Neuron (in vitro differentiated cells): ENCODE measurements around the gene MTARC1.

Experiments used
- H2AFZ ChIP-seq: one replicate; pipeline ENCODE4 v1.6.1; 2013; ENCODE audit warnings: low read depth, mild to moderate bottlenecking, inconsistent platforms, low read length, moderate library complexity
- H3K27me3 ChIP-seq: one replicate; pipeline ENCODE4 v1.6.1; 2013; ENCODE audit warnings: low read length; ENCODE audit not compliant: insufficient read depth
- H3K36me3 ChIP-seq: one replicate; pipeline ENCODE4 v1.6.1; 2013; ENCODE audit warnings: low read length; ENCODE audit not compliant: insufficient read depth
- H3K4me1 ChIP-seq: one replicate; pipeline ENCODE4 v1.6.1; 2013; ENCODE audit warnings: low read length; ENCODE audit not compliant: insufficient read depth
- H3K4me3 ChIP-seq: 2 replicates; pipeline ENCODE4 v1.5.1; 2013; ENCODE audit warnings: mild to moderate bottlenecking, low read length, moderate library complexity
- H3K9me3 ChIP-seq: one replicate; pipeline ENCODE4 v1.6.1; 2013; ENCODE audit warnings: low read length

The MTARC1 gene

DNA sequence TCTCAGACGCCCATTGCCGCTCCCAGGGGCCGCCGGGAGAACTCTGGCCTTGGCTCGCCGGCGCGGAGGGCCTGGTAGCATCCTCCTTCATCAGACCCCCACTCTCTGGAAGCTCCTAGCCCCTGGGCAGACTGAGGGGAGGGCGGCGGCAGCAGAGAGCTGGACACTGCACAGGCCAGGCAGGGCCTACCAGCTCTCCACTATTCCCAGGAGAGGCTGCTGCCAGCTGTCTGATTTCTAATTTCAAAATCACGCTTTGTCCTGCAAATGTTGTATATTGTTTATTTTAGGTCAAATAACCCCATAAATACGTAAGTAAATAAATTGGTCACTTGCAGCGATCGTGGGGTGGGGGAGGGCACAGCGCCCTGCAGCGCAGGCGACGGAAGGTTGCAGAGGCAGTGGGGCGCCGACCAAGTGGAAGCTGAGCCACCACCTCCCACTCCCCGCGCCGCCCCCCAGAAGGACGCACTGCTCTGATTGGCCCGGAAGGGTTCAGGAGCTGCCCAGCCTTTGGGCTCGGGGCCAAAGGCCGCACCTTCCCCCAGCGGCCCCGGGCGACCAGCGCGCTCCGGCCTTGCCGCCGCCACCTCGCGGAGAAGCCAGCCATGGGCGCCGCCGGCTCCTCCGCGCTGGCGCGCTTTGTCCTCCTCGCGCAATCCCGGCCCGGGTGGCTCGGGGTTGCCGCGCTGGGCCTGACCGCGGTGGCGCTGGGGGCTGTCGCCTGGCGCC lies at the start of gene MTARC1:
Gene MTARC1, plus strand, starts transcription at position 577 of the 732 bp plus-strand sequence. Its CDS starts 32 bp downstream, at position 609.
- H3K36me3 ChIP-seq = no peaks in the 10 kb centered on the region
- H3K4me1 ChIP-seq = no peaks in the 10 kb centered on the region
- no peaks in the 10 kb centered on the region for H3K27me3 ChIP-seq
- H2AFZ ChIP-seq = peak within 1 kb of the TSS; percentile 95
- no peaks in the 10 kb centered on the region for H3K9me3 ChIP-seq
- peak within 1 kb of the TSS; percentile 54 for H3K4me3 ChIP-seq

DNA sequence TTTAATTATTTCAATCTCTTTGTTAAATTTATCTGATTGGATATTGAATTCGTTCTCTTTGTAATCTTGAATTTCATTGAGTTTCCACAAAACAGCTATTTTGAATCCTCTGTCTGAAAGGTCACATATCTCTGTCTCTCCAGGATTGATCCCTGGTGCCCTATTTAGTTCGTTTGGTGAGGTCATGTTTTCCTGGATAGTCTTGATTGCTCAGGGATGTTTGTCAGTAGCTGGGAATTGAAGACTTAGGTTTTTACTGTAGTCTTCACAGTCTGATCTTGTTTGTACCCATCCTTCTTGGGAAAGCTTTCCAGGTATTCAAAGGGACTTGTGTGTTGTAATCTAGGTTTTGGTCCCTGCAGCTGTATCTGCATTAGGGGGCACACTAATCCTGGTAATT lies 45.4 kb upstream of the MTARC1 start:
- Histone ChIP-seq H3K27me3 (peaks cover 4% of the 10 kb centered on the region), H3K9me3 (no peaks in the 10 kb centered on the region), H3K36me3 (no peaks in the 10 kb centered on the region), H3K4me1 (no peaks in the 10 kb centered on the region), H2AFZ (no peak overlapping the region), H3K4me3 (no peak overlapping the region)

GRCh38 chr1:220741825-220742224 lies 44.9 kb upstream of the MTARC1 start:
- no peaks in the 10 kb centered on the region for H3K9me3 ChIP-seq
- no peaks in the 10 kb centered on the region for H3K4me1 ChIP-seq
- H2AFZ ChIP-seq = no peak overlapping the region
- H3K4me3 ChIP-seq = no peak overlapping the region
- peaks cover 4% of the 10 kb centered on the region for H3K27me3 ChIP-seq
- no peaks in the 10 kb centered on the region for H3K36me3 ChIP-seq

- Histone ChIP-seq H3K4me1 (peaks cover 4% of the 10 kb centered on the region), H2AFZ (no peak overlapping the region), H3K36me3 (no peaks in the 10 kb centered on the region), H3K27me3 (peaks cover 4% of the 10 kb centered on the region), H3K9me3 (no peaks in the 10 kb centered on the region), H3K4me3 (no peak overlapping the region)
These were observed 44.2 kb upstream of the MTARC1 start for GRCh38 chr1:220742520-220742919.

- peaks cover 13% of the 10 kb centered on the region for H3K4me1 ChIP-seq
- peak overlapping the region; percentile 90 for H2AFZ ChIP-seq
- H3K27me3 ChIP-seq = peaks cover 4% of the 10 kb centered on the region
- no peaks in the 10 kb centered on the region for H3K9me3 ChIP-seq
- no peaks in the 10 kb centered on the region for H3K36me3 ChIP-seq
- H3K4me3 ChIP-seq = no peak overlapping the region
These were observed 39.9 kb upstream of the MTARC1 start for GRCh38 chr1:220746851-220747250.

DNA sequence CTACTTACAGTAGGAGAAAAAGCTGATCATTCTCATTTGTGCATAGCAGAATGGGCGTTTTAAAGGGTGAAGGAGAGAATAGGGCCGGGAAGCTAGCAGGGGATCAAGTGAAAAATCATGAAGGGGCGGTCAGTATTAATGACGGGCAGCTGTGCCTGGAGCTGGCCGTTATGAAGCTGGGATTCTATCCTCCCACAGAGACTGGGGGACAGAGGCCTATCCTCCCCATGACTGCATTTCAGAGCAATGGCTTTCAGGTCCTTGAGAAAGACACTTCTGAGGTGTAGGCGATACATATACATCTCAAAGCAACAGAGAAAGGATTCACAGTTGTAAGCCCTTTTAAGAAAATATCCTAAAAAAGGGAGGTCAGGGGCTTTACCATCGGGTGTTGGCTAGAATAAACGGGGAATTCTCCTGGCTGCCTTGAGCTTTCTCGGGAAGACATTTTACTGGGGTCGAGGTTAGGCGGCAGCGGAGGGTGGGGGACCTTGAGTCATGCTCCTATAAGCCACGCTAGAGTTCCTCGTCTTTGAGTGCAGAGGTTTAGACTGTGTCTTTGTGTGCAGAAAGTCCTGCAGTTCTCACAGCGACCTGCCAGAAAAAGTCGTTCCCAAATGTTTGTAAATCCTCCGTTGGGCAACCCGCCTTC lies 39.1 kb upstream of the MTARC1 start:
- H3K4me3 ChIP-seq = peak overlapping the region; percentile 62
- H3K4me1 ChIP-seq = peaks cover 13% of the 10 kb centered on the region
- no peaks in the 10 kb centered on the region for H3K36me3 ChIP-seq
- H3K9me3 ChIP-seq = no peaks in the 10 kb centered on the region
- peaks cover 4% of the 10 kb centered on the region for H3K27me3 ChIP-seq
- H2AFZ ChIP-seq = peak overlapping the region; percentile 90

GRCh38 chr1:220748089-220748934 lies 38.4 kb upstream of the MTARC1 start, which contains the start of gene MTARC2:
Gene MTARC2, plus strand, starts transcription at chr1:220748322. Its CDS starts 210 bp downstream, at chr1:220748532.
- H3K4me1 ChIP-seq = peaks cover 13% of the 10 kb centered on the region
- H3K9me3 ChIP-seq = no peaks in the 10 kb centered on the region
- H2AFZ ChIP-seq = peak within 1 kb of the TSS; percentile 90
- H3K36me3 ChIP-seq = no peaks in the 10 kb centered on the region
- H3K27me3 ChIP-seq = peaks cover 4% of the 10 kb centered on the region
- H3K4me3 ChIP-seq = peak within 1 kb of the TSS; percentile 62

DNA sequence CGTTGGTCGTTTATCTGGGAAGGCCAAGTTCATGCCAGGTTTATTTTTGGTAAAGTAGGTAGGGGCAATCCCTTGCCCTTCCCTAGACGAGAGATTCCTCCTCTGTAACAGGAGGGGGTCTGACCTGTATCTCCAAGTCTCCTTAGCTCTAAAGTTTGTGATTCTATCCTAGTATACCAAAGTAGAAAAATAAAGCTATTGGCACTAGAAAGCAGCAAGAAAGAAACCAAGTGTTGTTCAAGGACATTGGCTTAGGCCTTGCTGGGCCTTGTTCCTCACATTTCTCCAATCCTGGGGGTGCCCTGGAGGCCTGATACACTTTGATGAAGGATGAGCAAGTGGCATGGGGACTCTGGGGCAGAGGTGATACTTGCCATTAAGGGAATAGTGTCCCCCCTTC lies 37.8 kb upstream of the MTARC1 start:
- Histone ChIP-seq H2AFZ (peak overlapping the region; percentile 90), H3K4me3 (peak overlapping the region; percentile 62), H3K4me1 (peaks cover 13% of the 10 kb centered on the region), H3K36me3 (no peaks in the 10 kb centered on the region), H3K27me3 (no peaks in the 10 kb centered on the region), H3K9me3 (no peaks in the 10 kb centered on the region)

DNA sequence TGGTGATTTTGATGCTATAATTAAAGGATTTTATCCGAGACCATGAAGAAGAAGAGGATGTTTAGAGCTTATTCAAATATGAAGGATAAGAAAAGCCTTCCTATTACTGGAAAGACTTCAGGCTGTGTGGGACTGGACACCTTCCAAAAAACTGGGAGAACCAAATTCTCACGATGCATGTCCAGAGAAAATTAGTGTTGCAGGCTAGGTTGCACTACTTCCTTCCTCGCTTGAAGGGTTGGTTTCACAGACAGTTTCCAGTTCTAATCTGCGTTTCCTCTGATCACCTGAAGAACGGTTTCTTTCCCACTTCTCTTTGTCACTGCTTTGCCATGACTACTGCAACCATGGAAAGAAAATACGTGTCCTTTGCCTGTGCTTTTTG lies 36.6 kb upstream of the MTARC1 start:
- Histone ChIP-seq H3K27me3 (no peaks in the 10 kb centered on the region), H3K4me1 (peaks cover 13% of the 10 kb centered on the region), H3K36me3 (peaks cover 3% of the 10 kb centered on the region), H3K9me3 (no peaks in the 10 kb centered on the region), H2AFZ (no peak overlapping the region), H3K4me3 (no peak overlapping the region)

- Histone ChIP-seq H3K4me3 (no peak overlapping the region), H2AFZ (no peak overlapping the region), H3K36me3 (peaks cover 13% of the 10 kb centered on the region), H3K4me1 (peaks cover 13% of the 10 kb centered on the region), H3K27me3 (no peaks in the 10 kb centered on the region), H3K9me3 (no peaks in the 10 kb centered on the region)
These were observed 35.6 kb upstream of the MTARC1 start for GRCh38 chr1:220751111-220751510.

GRCh38 chr1:220754212-220754917 lies 32.3 kb upstream of the MTARC1 start:
- Histone ChIP-seq H3K36me3 (peaks cover 20% of the 10 kb centered on the region), H3K4me1 (peaks cover 7% of the 10 kb centered on the region), H3K27me3 (no peaks in the 10 kb centered on the region), H2AFZ (no peak overlapping the region), H3K4me3 (no peak overlapping the region), H3K9me3 (no peaks in the 10 kb centered on the region)

DNA sequence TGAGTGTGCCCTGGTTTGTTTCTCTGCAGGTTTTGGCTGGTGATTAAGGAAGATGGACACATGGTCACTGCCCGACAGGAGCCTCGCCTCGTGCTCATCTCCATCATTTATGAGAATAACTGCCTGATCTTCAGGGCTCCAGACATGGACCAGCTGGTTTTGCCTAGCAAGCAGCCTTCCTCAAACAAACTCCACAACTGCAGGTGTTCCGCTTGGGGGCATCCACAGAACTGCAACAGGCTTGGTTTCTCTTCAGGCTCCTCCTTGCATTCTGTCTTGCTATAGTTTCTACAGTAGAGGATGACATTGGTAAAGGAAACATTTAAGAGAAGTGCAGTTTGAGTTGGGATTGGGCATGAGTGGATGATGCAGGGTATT lies 31.8 kb upstream of the MTARC1 start:
- Histone ChIP-seq H3K9me3 (no peaks in the 10 kb centered on the region), H3K36me3 (peaks cover 20% of the 10 kb centered on the region), H3K4me3 (no peak overlapping the region), H3K4me1 (peaks cover 7% of the 10 kb centered on the region), H2AFZ (no peak overlapping the region), H3K27me3 (no peaks in the 10 kb centered on the region)
